Tibial nerve (tissue), 4 donors: ENCODE results near the gene NOXO1. TPM values are rescaled to one million over a fixed set of nuclear protein-coding genes. Genes with fewer than 3 reads are reported as not detected.
A peak's percentile ranks its signal among the peaks of the same experiment; 100 is the strongest.

Experiments used
- DNase-seq, 2 donors: peaks; one replicate each; pipeline ENCODE4 v3.0.0-alpha.2; 2019; ENCODE audit warnings: low spot score in 2 of 2
- H3K27ac ChIP-seq, 4 donors: fragments of 200-600 bp; sonication (generic) in 3 of 4; one replicate each; pipeline ENCODE4 v1.5.1; 2017 to 2019; ENCODE audit warnings: mild to moderate bottlenecking in 1 of 4
- H3K27me3 ChIP-seq, 2 donors: fragments of 200-600 bp; sonication (generic) in 1 of 2; one replicate each; pipeline versions ENCODE4 v1.5.1 to v1.6.0; 2017 to 2019
- H3K36me3 ChIP-seq, 3 donors: fragments of 200-600 bp; sonication (generic); one replicate each; pipeline ENCODE4 v1.5.1; 2018 to 2019
- H3K4me1 ChIP-seq, 4 donors: fragments of 200-600 bp; sonication (generic) in 3 of 4; one replicate each; pipeline ENCODE4 v1.5.1; 2017 to 2019
- H3K4me3 ChIP-seq, 4 donors: fragments of 200-600 bp; sonication (generic) in 3 of 4; one replicate each; pipeline ENCODE4 v1.5.1; 2017 to 2019; ENCODE audit warnings: mild to moderate bottlenecking in 1 of 4, moderate library complexity in 1 of 4
- H3K9me3 ChIP-seq, 4 donors: fragments of 200-600 bp; sonication (generic) in 3 of 4; one replicate each; pipeline ENCODE4 v1.5.1; 2017 to 2019
- EP300 ChIP-seq, 2 donors: sonication (generic); formaldehyde crosslinking; IDR thresholded peaks; one replicate each; pipeline ENCODE4 v1.6.1; 2017; ENCODE audit warnings: antibody characterized with exemption in 2 of 2, mild to moderate bottlenecking in 1 of 2
- POLR2A ChIP-seq, 2 donors: fragments of 450-650 bp; IDR thresholded peaks; one replicate each; pipeline ENCODE4 v1.6.1; 2017; ENCODE audit warnings: antibody characterized with exemption in 2 of 2, mild to moderate bottlenecking in 2 of 2, moderate library complexity in 2 of 2
- WGBS, 2 donors: methylation state at CpG; one replicate each; pipeline ENCODE4 v1.1.5; 2018; 5-methylcytosine and 5-hydroxymethylcytosine counted together
- total RNA-seq, 4 donors: library from RNA; depleted of rRNA; stranded (reverse); fragments of >200 nt; gene quantifications; one replicate each; pipeline ENCODE4 v1.1.0, GENCODE V29; 2016
- TF ChIP-seq, protein P1 (sequence below), 5 experiments: fragments of 200-600 bp in 3 of 5; fragments of 450-650 bp in 2 of 5; sonication (generic) in 3 of 5; IDR thresholded peaks; one replicate each; pipeline ENCODE4 v1.5.1; 2016 to 2019; ENCODE audit warnings: antibody characterized with exemption in 5 of 5, mild to moderate bottlenecking in 3 of 5, moderate library complexity in 2 of 5

Gene NOXO1
- total RNA-seq, 4 donors from 2014 or later: 3.9 TPM; not detected in 3

- 1 to 7% methylated on average over 9 to 33 of the region's 109 CpGs for WGBS, 2 donors
Observed at GRCh38 chr16:1983544-1984346, 2.5 kb upstream of the NOXO1 start, which contains the start of gene GFER. Gene GFER, plus strand, starts transcription at chr16:1984193. Its CDS starts 26 bp downstream, at chr16:1984219.

GRCh38 chr16:1982991-1983543, 1.8 kb upstream of the NOXO1 start:
- H3K27ac ChIP-seq: peak overlapping the region in 2 of 4 donors; percentile 85 to 86
- H3K36me3 ChIP-seq: peaks cover 0 to 41% (median 4%) of the 10 kb centered on the region in 3 donors
- TF ChIP-seq POLR2A (IDR thresholded peaks at IDR 0.05) (no peak), EP300 (IDR thresholded peaks at IDR 0.05) (no peak)
- TF ChIP-seq, protein P1, sequence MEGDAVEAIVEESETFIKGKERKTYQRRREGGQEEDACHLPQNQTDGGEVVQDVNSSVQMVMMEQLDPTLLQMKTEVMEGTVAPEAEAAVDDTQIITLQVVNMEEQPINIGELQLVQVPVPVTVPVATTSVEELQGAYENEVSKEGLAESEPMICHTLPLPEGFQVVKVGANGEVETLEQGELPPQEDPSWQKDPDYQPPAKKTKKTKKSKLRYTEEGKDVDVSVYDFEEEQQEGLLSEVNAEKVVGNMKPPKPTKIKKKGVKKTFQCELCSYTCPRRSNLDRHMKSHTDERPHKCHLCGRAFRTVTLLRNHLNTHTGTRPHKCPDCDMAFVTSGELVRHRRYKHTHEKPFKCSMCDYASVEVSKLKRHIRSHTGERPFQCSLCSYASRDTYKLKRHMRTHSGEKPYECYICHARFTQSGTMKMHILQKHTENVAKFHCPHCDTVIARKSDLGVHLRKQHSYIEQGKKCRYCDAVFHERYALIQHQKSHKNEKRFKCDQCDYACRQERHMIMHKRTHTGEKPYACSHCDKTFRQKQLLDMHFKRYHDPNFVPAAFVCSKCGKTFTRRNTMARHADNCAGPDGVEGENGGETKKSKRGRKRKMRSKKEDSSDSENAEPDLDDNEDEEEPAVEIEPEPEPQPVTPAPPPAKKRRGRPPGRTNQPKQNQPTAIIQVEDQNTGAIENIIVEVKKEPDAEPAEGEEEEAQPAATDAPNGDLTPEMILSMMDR (IDR thresholded peaks at IDR 0.05): no peak
- peaks cover 0 to 46% (median 24%) of the 10 kb centered on the region in 4 donors for H3K4me1 ChIP-seq
- 20 to 30% methylated on average over 17 to 19 of the region's 19 CpGs for WGBS, 2 donors
- H3K4me3 ChIP-seq: peak overlapping the region; percentile 56 to 94 (median 70)
- H3K9me3 ChIP-seq: no peaks in the 10 kb centered on the region
- no peak for DNase-seq
- peaks cover 0 to 44% of the 10 kb centered on the region in 2 donors for H3K27me3 ChIP-seq

More at GRCh38 chr16:1983544-1984346, 2.5 kb upstream of the NOXO1 start, which contains the start of gene GFER:
- TF ChIP-seq, protein P1 (IDR thresholded peaks at IDR 0.05): peak in 4 of 5 experiments; percentile 20 to 62 (median 45)
- TF ChIP-seq EP300 (IDR thresholded peaks at IDR 0.05) (peak in 1 of 2 donors; percentile 64), POLR2A (IDR thresholded peaks at IDR 0.05) (no peak)
- Histone ChIP-seq H3K27ac (peak within 1 kb of the TSS in 3 of 4 donors; percentile 80 to 86 (median 85)), H3K9me3 (no peaks in the 10 kb centered on the region), H3K4me3 (peak within 1 kb of the TSS; percentile 56 to 94 (median 88)), H3K4me1 (peaks cover 0 to 46% (median 24%) of the 10 kb centered on the region in 4 donors), H3K36me3 (peaks cover 0 to 34% (median 0%) of the 10 kb centered on the region in 3 donors), H3K27me3 (peaks cover 0 to 44% of the 10 kb centered on the region in 2 donors)
- DNase-seq: peak; percentile 71 to 78

DNA sequence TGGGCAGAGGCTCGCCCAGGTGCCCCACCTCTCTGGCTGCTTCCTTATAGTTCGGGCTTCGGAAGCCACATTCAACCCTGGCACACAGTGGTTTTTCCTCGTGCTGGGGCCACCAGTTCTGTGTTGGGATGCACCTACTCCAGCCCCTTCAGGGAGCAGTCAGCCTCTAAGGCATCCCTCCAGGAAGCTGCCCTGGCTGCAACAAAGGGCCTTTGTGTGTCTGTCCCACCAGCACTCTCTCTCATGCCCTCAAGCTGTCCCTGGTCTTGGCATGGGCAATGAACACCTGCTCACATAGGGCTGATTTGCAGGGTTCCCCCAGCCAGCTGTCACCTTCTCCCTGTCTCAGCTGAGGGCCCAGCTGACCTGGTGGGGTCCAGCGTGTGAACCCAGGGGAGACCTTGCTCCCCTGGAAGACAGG, 754 bp upstream of the NOXO1 start:
- peaks cover 0 to 46% (median 24%) of the 10 kb centered on the region in 4 donors for H3K4me1 ChIP-seq
- H3K9me3 ChIP-seq: no peaks in the 10 kb centered on the region
- WGBS, 2 donors: 39 to 43% methylated on average over 5 of the region's 5 CpGs
- H3K27ac ChIP-seq: no peak overlapping the region
- TF ChIP-seq EP300 (IDR thresholded peaks at IDR 0.05) (no peak), POLR2A (IDR thresholded peaks at IDR 0.05) (no peak)
- TF ChIP-seq, protein P1 (IDR thresholded peaks at IDR 0.05): no peak
- H3K4me3 ChIP-seq: no peak overlapping the region
- peaks cover 0 to 54% of the 10 kb centered on the region in 2 donors for H3K27me3 ChIP-seq
- H3K36me3 ChIP-seq: peaks cover 0 to 44% (median 13%) of the 10 kb centered on the region in 3 donors
- no peak for DNase-seq

- TF ChIP-seq POLR2A (IDR thresholded peaks at IDR 0.05) (no peak), EP300 (IDR thresholded peaks at IDR 0.05) (no peak)
- TF ChIP-seq, protein P1 (IDR thresholded peaks at IDR 0.05): no peak
- Histone ChIP-seq H3K4me1 (peaks cover 0 to 45% (median 24%) of the 10 kb centered on the region in 4 donors), H3K36me3 (peaks cover 0 to 44% (median 24%) of the 10 kb centered on the region in 3 donors), H3K27ac (no peak overlapping the region), H3K9me3 (no peaks in the 10 kb centered on the region), H3K27me3 (peaks cover 0 to 55% of the 10 kb centered on the region in 2 donors), H3K4me3 (no peak overlapping the region)
- no peak for DNase-seq
- WGBS, 2 donors: 12 to 23% methylated on average over 13 to 16 of the region's 16 CpGs
Observed at GRCh38 chr16:1980770-1981087, 540 bp downstream of the NOXO1 start.
